Left forelimb (tissue), 1 donor: ENCODE data around the gene KIF2C.
A peak's percentile ranks its signal among the peaks of the same experiment; 100 is the strongest.
"Not testable (repeated sequence)": the region's sequence is repeated elsewhere in the genome, so short reads cannot be mapped to it uniquely, and the experiment has no call there.

Experiments used
- DNase-seq: peaks from one replicate; pipeline ENCODE4 v3.0.0-alpha.2; 2018; ENCODE audit warnings: low spot score

Gene KIF2C

DNA sequence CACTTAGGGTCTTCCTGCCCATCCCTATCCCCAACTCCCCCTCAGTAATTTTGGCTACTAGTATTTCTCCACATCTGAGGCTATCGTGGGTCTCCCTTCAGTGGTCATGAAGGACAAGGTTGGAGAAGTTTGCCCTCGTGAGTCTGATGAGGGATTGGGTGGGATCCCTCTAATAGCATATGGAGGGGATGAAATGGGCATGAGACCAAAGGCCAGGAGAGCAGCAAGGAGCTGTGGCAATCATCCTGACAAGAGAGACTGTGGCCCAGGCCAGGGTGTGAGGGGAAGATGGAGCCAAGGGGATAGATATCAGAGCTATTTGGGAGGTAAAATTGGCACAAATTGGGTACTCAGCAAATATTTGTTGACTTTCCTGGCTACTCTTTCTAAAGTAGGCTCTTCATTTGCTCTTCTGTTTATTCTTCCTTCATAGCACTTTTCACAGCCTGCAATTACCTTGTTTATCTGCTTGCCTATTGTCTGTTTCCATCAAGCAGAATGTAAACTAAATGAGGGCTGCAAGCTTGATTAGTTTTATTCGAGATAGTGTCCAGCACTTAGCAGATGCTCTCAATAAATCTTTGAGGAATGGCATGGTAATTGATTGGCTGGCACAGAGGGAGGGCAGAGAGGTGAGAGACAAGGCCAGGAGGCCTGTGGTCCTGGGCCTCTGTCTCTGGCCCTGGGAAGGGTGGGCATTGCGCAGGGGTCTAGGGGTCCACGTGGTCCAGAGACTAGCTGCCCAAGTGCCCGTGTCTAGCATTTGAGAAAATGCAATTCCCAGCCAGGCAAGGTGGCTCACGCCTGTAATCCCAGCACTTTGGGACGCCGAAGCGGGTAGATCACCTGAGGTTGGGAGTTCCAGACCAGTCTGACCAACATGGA lies 59.1 kb downstream of the KIF2C start:
- DNase-seq: no peak

DNA sequence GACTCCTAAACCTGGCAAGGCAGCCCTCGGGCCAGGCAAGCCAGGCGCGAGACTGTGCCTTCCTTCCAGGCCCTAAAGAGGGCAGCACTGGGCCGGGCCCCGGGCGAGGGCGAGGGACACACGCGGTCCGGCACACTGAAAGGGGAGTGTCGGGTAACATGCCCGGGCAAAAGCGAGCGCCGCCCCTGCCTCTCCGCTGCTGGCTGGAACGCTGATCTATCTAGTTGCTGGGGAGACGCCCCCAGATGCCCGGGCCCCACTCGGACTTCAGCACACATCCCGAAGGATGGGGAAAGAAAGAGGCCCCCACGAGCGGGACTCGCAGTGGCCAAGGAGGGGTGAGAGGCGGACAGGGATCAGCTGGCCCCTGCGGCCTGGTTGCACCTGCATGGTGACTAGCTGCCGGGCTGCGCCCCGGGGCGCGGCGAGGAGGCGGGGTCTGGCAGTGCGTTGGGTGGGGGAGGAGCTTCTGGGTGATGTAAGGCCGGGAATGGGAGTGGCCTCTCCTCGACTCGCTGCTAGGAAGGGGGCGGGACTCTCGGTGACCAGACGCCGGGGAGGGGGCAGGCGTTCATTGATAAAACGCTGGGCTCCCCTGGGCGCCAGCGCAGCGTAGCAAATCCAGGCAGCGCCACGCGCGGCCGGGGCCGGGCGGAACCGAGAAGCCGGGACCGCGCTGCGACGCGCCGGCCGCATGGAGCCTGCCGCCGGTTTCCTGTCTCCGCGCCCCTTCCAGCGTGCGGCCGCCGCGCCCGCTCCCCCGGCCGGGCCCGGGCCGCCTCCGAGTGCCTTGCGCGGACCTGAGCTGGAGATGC lies 60.3 kb downstream of the KIF2C start, which contains the start of gene PLK3:
Gene PLK3, plus strand, starts transcription at position 608 of the 815 bp plus-strand sequence. Its CDS starts 87 bp downstream, at position 695.
- DNase-seq: peak; percentile 99

DNA sequence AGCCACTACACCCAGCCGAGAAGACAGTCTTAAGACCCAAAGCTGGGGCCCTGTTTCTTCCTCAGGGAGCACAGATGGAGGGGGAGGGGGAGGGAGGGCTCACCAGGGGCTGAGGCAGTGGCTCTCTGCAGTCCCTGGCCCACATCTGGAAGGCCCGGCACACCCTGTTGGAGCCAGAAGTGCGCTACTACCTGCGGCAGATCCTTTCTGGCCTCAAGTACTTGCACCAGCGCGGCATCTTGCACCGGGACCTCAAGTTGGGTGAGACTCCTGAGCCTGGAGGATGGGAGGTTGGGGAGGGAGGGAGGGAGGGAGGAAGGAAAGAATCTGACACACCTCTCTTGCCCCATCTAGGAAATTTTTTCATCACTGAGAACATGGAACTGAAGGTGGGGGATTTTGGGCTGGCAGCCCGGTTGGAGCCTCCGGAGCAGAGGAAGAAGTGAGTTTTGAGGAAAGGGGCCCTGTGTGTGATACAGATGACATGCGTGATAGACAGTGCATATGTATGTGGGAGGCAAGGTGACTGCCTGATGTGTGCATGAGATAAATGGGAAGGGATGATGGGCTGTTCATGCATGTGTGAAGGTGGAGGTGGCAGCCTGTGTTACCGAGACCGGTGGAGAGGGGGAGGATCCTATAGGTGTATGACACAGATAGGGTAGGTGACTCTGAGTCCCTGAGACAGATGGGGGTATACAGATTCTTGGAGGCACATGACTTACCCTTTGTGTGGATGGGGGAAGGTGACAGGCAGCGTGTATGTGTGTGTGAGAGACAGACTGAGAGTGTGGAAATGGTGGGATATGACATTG lies 62.1 kb downstream of the KIF2C start:
- no peak for DNase-seq

DNA sequence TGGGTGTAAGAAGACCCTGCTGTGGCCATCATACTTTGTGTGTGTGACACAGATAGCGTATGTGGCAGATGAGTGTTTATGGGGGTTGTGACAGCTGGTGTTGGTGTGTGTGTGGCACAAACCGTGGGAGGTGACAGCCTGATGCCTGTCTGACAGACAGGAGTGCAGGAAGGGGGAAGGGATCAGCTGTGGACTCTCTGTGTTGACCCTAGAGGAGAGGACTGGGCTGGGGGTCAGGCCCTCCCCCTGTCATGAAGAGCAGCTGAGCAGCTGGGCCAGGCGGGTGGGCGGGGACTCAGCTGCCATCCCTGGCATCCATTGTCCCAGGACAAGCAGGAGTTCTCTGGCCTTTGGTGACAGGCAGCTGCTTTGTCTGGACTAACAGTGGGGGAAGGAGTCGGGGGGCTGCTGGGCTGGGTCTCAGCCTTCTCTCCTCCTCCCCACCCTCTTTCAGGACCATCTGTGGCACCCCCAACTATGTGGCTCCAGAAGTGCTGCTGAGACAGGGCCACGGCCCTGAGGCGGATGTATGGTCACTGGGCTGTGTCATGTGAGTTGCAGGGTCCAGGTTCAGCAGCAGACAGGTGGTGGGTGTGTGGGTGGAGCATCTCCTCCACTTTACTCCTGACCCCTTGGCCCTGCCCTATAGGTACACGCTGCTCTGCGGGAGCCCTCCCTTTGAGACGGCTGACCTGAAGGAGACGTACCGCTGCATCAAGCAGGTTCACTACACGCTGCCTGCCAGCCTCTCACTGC lies 62.8 kb downstream of the KIF2C start:
- DNase-seq: no peak

DNA sequence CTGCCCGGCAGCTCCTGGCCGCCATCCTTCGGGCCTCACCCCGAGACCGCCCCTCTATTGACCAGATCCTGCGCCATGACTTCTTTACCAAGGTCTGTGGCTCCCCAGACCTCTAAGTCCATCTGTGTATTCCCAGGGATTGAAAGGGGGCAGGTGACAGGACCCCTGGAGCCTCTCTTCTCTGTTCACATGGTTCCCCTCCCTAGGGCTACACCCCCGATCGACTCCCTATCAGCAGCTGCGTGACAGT lies 63.4 kb downstream of the KIF2C start:
- DNase-seq: no peak

DNA sequence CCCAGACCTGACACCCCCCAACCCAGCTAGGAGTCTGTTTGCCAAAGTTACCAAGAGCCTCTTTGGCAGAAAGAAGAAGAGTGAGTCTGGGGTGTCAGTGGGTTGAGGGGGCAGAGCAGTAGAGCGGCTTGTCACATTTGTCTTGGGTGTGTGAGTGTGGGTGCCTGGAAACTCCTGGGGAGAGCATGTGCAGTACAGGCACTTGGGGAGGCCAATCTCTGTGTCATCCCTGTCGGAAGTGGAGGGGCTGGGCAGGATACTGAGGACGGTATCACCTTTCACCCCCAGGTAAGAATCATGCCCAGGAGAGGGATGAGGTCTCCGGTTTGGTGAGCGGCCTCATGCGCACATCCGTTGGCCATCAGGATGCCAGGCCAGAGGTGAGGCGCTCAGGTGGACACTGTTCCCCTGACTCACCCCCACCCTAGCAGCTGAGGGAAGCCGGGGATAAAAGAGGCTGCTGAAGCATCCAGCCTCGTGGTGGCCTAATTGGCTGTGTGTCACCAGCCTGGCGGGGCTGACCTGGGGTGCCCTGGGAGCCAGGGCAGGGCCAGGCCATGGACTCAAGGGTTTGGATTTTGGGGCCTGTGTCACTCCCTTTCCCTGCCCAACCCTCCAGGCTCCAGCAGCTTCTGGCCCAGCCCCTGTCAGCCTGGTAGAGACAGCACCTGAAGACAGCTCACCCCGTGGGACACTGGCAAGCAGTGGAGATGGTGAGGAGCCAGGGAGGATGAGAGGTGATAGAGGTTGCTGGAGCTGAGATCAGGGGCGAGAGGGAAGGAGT lies 63.9 kb downstream of the KIF2C start:
- DNase-seq: no peak

DNA sequence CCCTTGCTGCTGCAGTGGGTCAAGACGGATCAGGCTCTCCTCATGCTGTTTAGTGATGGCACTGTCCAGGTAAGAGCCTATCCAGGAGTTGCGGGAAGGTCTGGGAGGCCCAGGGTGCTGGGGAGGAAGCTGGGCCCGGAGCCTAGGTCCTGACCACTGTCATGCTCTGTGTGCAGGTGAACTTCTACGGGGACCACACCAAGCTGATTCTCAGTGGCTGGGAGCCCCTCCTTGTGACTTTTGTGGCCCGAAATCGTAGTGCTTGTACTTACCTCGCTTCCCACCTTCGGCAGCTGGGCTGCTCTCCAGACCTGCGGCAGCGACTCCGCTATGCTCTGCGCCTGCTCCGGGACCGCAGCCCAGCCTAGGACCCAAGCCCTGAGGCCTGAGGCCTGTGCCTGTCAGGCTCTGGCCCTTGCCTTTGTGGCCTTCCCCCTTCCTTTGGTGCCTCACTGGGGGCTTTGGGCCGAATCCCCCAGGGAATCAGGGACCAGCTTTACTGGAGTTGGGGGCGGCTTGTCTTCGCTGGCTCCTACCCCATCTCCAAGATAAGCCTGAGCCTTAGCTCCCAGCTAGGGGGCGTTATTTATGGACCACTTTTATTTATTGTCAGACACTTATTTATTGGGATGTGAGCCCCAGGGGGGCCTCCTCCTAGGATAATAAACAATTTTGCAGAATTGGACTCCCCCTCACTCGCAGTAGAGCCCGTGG lies 65.8 kb downstream of the KIF2C start:
- no peak for DNase-seq

DNA sequence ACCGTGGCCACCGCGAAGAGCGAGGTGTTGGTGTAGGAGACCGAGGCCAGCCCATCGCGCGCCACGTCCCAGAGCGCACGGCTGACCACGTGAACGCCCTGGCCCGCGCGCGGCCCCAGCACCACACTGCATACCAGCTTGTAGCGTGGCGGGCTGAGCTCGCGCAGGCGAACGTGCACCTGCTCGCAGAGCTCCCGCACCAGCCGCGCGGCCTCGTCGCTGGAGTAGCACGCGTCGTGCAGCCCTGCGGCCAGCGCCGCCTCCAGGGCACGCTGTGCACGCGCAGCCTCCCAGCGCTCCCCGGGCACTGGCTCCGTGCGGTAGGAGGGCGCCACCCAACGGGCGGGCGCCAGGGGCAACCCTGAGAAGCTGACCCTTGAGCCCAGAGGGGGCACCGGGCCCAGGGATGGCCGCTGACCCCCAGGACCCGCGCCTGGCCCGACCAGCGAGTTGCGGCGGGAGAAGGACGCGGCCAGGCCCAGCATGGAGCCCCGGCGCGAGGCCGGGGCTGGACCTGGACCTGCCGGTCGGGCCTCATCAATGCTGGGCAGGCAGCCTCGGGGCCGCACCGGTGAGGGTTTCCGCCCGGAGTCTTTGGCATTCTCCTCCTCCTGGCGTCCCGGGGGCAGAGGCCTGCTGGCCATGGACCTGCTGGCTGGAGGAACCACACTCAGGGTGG lies 66.5 kb downstream of the KIF2C start:
- DNase-seq: peak; percentile 63

DNA sequence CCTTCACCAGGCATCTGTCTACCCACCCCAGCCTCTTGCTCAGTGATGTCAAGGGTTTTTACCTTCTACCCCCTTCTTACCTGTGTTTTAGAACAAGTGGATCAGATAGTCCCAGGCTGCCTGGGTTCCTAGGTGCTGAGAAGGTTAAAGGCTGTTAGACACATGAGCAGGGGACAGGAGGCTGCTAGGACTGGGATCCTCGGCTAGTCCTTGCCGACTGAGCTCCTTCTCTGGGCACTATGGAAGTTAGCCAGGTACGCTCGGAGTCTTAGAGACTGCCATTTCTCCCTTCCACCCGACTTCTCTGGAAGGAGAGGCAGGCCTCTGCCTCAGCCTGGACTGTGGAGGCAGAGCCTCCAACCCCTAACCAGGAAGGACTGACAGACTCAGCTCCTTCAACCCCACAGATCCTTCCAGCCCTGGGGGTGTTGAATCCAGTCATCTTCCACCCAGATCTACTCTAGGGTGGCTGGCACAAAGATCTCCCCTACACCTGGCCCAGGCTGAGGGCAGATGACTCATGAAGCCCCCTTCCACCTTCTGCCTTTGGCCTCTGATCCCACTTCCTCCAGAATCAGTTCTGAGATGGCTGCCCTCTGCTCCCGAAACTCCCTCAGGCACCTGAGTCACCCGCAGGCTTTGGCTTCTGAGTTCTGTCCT lies 67.2 kb downstream of the KIF2C start, which contains the start of gene DYNLT4:
Gene DYNLT4, minus strand, starts transcription at position 648 of the 660 bp plus-strand sequence. CDS start 683 bp downstream, outside the sequence.
- DNase-seq: peak; percentile 68

DNA sequence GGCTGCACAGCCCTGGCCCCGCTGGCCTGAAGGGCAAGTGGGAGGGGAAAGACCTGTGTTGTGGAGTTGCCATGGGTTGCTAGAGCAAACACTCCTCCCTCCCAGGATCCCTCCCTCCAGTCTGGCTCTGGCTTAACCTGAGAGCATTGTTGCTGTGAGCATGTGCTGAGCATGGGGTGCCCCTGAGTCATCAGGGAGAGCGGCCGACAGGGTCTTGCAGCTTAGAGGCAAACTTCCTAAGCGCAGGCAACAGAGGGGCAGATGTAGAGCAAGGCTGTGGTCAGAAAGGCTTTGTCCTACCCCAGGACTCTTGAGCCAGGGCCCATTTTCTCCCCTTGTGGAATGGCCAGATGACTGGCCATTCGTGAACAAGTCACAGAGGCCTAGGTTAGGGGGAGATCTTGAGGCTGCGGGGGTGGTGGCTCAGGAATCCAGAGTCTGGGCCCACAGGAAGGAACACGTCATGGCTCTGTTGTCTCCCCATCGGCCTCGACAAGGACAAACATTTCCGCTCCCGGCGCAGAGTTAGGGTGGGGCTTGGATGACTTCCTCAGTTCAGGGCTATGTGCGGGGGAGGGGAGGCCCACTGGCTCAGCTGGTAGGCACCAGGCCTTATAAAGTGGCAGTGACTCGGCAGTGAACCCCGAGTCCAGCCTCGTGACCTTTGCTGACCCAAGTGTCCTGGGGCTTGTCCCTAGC lies 67.9 kb downstream of the KIF2C start:
- DNase-seq: peak; percentile 93

DNA sequence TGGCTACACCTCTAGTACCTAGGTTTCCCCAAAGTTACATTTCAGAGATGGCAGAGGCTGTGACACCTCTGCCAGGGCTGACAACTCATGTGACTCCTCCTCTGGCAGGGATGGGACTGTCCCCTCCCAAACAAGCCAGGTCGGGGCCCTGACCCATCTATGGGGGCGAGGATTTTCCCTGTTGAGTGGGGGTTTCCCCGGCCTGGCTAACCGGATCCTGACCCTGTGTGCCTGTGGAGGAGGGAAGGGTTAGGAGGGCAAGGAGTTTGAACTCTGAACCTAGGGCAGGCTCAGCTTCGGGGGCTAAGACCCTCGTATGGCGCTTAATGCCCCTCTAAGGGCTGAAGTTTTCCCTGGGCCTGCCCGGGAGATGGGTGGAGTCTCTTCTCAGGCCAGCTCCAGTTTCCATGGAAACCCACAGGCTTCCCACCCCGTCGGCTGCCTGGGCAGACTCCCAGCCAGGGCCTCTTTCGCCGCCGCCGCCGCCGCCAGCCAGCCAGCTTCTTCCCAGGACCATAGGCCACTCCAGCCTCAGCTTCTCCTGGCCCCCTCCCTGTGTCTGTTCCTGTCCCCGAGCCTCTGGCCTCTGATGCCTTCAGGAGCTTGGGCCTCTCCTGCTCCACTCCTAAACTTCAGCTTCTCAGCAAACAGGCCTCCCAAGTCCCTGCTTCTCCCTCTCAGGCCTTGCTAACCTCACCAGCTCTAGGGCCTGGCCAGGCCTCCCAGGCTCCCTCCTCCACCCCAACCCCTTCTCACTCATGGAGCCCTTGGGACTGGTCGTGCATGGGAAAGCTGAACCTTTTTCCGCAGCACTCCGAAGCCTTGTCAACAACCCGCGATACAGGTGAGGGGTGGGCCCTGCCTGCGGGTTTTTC lies 68.7 kb downstream of the KIF2C start, which contains the start of gene BTBD19:
Gene BTBD19, plus strand, starts transcription at position 461 of the 875 bp plus-strand sequence. Its CDS starts 298 bp downstream, at position 759.
- DNase-seq: peak; percentile 94

DNA sequence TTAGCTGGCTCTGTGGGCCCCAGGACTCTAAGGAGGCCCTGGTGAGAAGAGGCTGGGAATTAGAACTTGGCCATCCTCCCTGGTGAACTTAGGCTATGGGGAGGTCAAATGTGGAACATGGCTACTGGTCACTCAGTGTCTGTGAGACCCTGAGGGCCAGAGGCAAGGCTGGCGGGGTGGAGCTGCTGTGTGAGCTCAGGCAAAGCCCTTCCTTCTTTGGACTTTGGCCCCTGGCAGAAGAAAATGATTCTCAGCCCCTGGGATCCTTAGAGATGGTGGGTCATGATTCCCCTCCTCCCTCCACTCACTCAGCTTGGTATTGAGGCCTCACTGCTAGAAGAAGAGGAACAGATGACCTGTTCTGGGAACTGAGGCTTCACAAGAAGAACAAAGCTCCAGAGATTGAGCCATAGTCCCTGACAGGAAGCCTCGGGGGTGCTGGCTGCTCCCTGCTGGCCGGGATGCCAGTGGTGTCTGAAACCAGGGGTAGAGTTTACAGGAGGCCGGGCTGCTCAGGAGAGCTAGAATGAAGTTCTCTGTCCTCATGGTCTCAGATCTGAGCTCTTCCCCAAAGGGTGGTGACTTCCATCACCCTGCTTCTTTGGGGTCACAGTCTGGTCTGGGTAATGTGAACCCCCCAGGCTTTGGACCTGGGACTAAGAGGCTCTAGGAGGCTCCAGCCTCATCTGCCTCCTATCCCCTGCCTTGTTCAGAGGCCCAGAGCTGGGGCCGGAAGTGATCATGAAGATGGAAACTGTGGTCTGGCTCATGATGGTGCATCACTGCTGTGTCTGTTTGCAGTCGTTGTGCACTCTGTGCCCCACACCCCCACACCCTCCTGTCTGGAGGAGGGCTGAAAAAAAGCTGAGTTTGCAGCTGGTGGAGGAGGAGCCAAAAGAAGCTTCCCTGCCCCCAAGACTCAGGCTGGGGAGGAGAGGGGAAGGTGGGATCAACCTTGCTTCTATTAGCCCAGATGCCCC lies 69.6 kb downstream of the KIF2C start:
- peak; percentile 68 for DNase-seq

DNA sequence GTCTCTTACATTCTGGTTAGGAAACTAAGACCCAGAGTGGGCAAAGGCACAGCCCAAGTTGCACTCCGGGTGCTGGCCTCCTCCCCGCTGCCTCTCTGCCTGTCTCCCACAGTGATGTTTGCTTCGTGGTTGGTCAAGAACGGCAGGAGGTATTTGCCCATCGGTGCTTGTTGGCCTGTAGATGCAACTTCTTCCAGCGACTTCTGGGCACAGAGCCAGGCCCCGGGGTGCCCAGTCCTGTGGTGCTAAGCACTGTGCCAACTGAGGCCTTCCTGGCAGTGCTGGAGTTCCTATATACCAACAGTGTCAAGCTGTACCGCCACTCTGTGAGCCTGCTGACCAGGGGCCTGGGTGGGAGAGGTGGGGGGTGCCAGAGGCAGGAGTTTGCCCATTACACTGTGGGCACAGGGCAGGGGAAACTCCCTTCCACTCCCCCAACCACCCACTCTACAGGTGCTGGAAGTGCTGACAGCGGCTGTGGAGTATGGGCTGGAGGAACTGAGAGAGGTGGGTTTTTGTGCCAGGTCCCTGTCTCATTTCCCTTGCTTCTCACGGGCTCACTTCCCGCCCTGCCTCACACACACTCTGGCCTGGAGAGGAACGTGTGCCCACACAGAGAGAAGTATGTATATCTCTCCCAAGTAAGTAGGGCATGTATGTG lies 70.6 kb downstream of the KIF2C start:
- DNase-seq: peak; percentile 61

DNA sequence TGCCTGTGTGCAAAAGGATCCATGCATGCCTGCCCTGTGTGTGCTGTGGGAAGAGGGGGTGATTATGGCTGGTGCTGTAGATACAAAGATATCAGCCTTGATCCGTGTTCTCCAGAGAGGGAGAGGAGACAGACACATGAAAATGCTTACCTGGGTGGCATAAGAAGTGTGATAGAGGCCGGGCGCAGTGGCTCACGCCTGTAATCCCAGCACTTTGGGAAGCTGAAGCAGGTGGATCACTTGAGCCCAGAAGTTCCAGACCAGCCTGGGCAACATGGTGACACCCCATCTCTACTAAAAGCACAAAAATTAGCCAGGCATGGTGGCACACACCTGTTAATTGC lies 71.1 kb downstream of the KIF2C start:
- not testable (repeated sequence) for DNase-seq

DNA sequence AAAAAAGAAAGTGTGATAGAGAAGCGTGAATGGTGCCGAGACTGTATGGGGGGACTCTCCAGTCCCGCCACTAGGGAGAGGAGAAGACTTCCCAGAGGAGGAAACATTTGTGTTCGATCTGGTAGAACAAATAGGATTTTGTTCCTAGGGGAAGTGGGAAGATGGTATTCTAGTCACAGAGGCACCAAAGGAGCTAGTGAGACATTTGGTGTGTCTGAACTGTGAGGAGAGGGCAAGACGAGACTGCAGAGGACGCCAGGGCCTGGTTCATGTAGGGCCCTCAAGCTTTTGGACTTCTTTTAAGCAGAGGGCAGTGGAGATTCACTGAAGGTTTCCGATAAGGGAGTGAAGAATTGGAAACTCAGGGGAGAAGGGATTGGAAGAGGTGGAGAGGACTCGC lies 71.6 kb downstream of the KIF2C start:
- DNase-seq: no peak
